ENCODE results near the gene PLEKHH3.

DNA sequence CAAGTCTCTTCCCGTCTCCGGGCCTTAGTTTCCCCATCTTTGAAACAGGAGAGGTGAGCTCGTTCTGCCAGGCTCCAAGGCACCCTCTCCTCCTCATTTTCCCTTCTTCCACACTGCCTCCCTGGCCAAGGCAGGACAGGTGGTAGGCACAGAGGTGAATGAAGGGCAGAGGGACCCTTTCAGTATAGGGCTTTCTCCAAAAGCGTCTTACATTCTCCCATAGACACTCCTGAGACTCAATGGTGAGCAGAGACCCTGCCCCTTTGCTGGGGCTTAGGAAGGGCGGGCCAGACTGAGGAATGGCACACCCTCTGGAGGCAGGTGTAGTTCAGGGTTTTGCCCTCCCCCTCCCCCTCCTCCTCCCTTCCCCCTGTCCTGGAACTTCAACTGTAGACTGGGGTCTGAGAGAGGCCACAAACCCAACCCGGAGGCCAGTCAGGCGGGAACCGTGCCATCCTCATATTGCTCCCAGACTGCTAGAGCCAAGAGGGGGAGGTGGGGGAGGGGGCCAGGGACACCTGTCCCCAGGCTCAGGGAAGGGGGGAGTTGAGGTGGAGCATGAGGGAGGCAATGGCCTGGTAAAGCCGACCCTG, 1.9 kb downstream of the PLEKHH3 start:
- no peak for TF ChIP-seq POLR2A (IDR thresholded peaks at IDR 0.05)
- TF ChIP-seq, protein P1, sequence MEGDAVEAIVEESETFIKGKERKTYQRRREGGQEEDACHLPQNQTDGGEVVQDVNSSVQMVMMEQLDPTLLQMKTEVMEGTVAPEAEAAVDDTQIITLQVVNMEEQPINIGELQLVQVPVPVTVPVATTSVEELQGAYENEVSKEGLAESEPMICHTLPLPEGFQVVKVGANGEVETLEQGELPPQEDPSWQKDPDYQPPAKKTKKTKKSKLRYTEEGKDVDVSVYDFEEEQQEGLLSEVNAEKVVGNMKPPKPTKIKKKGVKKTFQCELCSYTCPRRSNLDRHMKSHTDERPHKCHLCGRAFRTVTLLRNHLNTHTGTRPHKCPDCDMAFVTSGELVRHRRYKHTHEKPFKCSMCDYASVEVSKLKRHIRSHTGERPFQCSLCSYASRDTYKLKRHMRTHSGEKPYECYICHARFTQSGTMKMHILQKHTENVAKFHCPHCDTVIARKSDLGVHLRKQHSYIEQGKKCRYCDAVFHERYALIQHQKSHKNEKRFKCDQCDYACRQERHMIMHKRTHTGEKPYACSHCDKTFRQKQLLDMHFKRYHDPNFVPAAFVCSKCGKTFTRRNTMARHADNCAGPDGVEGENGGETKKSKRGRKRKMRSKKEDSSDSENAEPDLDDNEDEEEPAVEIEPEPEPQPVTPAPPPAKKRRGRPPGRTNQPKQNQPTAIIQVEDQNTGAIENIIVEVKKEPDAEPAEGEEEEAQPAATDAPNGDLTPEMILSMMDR (IDR thresholded peaks at IDR 0.05): no peak
